CD8-positive, alpha-beta memory T cell (primary cell): ENCODE data around the gene PSMG3. TPM values are rescaled to one million over a fixed set of nuclear protein-coding genes. Genes with fewer than 3 reads are reported as not detected.

Source experiments
- CTCF ChIA-PET: fragments of 350-600 bp; sonication (Branson Sonifier 250); formaldehyde crosslinking; loops from one replicate; lab custom pipeline; 2021; ENCODE audit warnings: antibody characterized with exemption; lab: Charles Lee
- POLR2A ChIA-PET: fragments of 350-600 bp; sonication (Branson Sonifier 250); formaldehyde crosslinking; loops from one replicate; lab custom pipeline; 2021; ENCODE audit warnings: antibody characterized with exemption; lab: Charles Lee
- DNase-seq, 5 donors: peaks; one replicate each; pipeline versions ENCODE4 v3.0.0 to v3.0.0-alpha.2; 2020 to 2022; ENCODE audit warnings: mixed read lengths in 1 of 5
- H3K27ac ChIP-seq: one replicate; pipeline ENCODE4 v1.7.0; 2013; ENCODE audit warnings: low read depth, mild to moderate bottlenecking, low read length, moderate library complexity
- H3K27me3 ChIP-seq: 2 replicates; pipeline ENCODE4 v1.7.0; 2013; ENCODE audit warnings: low read length, mild to moderate bottlenecking; ENCODE audit not compliant: insufficient read depth, poor library complexity, severe bottlenecking
- H3K36me3 ChIP-seq: 2 replicates; pipeline ENCODE4 v1.7.0; 2013; ENCODE audit warnings: mild to moderate bottlenecking, low read length, moderate library complexity; ENCODE audit not compliant: insufficient read depth
- H3K4me1 ChIP-seq: 2 replicates; pipeline ENCODE4 v1.7.0; 2013; ENCODE audit warnings: mild to moderate bottlenecking, low read length, moderate library complexity; ENCODE audit not compliant: insufficient read depth
- H3K4me3 ChIP-seq: 2 replicates; pipeline ENCODE4 v1.7.0; 2013; ENCODE audit warnings: mild to moderate bottlenecking, low read length
- H3K9me3 ChIP-seq: 2 replicates; pipeline ENCODE4 v1.7.0; 2013; ENCODE audit warnings: mild to moderate bottlenecking, low read length
- H3K27ac Mint-ChIP-seq, 8 donors: one replicate each; pipeline ENCODE4 v1.8.0; 2020 to 2021; ENCODE audit warnings: mixed read lengths in 8 of 8, mild to moderate bottlenecking in 6 of 8, inconsistent platforms in 3 of 8, moderate library complexity in 3 of 8
- H3K27me3 Mint-ChIP-seq, 2 donors: one replicate each; pipeline ENCODE4 v1.8.0; 2020 to 2021; ENCODE audit warnings: mixed read lengths in 2 of 2, mild to moderate bottlenecking in 1 of 2, moderate library complexity in 1 of 2
- H3K36me3 Mint-ChIP-seq, 3 donors: one replicate each; pipeline ENCODE4 v1.8.0; 2020 to 2021; ENCODE audit warnings: mixed read lengths in 3 of 3, inconsistent platforms in 1 of 3, mild to moderate bottlenecking in 1 of 3
- H3K4me1 Mint-ChIP-seq, 3 donors: one replicate each; pipeline ENCODE4 v1.8.0; 2020 to 2021; ENCODE audit warnings: mixed read lengths in 3 of 3, inconsistent platforms in 1 of 3, mild to moderate bottlenecking in 1 of 3
- H3K4me3 Mint-ChIP-seq, 7 donors: one replicate each; pipeline ENCODE4 v1.8.0; 2020 to 2021; ENCODE audit warnings: mixed read lengths in 7 of 7, mild to moderate bottlenecking in 6 of 7, moderate library complexity in 4 of 7, inconsistent platforms in 2 of 7
- H3K9me3 Mint-ChIP-seq, 5 donors: one replicate each; pipeline ENCODE4 v1.8.0; 2020 to 2022; ENCODE audit warnings: mixed read lengths in 5 of 5, mild to moderate bottlenecking in 3 of 5, moderate library complexity in 2 of 5, inconsistent platforms in 1 of 5
- polyA plus RNA-seq: library from polyadenylated mRNA; unstranded; fragments of 300-500 nt; fragmentation: Illumina TruSeq; gene quantifications from one replicate; pipeline ENCODE4 v1.2.3, GENCODE V29; 2021
- total RNA-seq, 2 experiments: library from RNA; stranded (reverse); gene quantifications; one replicate each; pipeline ENCODE4 v1.2.3, GENCODE V29; 2021

Gene PSMG3
- total and polyA plus RNA-seq, 3 experiments from 2014 or later, result 51.3 to 80.7 (median 71.0) TPM

DNA sequence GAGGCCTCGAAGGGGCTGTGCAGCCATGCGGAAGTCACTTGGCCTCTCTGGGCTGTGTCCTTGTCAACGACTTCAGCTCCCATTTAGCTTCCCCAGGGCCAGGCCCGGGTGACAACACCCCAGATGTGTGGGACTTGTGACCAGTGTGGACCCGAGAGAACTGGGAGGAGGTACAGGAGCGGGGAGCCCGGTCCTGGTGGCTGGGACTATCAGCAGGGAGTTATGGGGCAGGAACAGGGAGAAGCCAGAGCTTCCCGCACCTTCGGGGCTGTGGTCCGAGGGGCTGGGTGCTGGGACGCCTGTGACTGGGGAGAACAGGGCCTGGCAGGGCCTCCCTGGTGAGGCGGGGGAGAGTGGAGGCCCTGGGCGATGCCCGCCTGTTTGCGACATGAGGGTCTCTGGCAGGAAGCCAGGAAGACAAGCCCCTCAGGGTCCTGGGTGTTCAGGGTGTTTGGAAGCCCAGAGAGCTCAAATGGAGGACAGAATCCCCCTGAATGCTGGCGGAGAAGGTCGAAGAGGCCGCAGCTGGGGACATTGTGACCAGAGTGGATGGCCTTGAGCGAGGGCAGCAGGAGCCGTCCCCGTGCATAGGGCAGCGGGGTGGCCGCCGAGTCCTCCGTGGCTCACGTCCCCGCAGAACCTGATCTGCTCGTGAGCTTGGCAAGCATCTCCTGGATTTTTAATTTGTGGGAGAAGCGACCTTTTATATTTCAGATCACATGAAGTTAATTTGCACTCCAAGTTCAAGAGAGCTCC lies 30.0 kb upstream of the PSMG3 start:
- H3K27ac ChIP-seq, result no peak overlapping the region
- no peak overlapping the region for H3K4me3 ChIP-seq
- H3K27me3 ChIP-seq, result no peaks in the 10 kb centered on the region
- ChIA-PET CTCF (no interaction called here), POLR2A (no interaction called here)
- peaks cover 18 to 36% of the 10 kb centered on the region in 2 donors for H3K27me3 Mint-ChIP-seq
- no peaks in the 10 kb centered on the region for H3K36me3 ChIP-seq
- H3K9me3 ChIP-seq, result no peaks in the 10 kb centered on the region
- H3K27ac Mint-ChIP-seq, result no peak overlapping the region
- H3K4me3 Mint-ChIP-seq, result no peak overlapping the region
- no peaks in the 10 kb centered on the region for H3K4me1 ChIP-seq
- no peaks in the 10 kb centered on the region for H3K36me3 Mint-ChIP-seq
- DNase-seq, result no peak
- no peaks in the 10 kb centered on the region for H3K9me3 Mint-ChIP-seq
- H3K4me1 Mint-ChIP-seq, result no peaks in the 10 kb centered on the region

DNA sequence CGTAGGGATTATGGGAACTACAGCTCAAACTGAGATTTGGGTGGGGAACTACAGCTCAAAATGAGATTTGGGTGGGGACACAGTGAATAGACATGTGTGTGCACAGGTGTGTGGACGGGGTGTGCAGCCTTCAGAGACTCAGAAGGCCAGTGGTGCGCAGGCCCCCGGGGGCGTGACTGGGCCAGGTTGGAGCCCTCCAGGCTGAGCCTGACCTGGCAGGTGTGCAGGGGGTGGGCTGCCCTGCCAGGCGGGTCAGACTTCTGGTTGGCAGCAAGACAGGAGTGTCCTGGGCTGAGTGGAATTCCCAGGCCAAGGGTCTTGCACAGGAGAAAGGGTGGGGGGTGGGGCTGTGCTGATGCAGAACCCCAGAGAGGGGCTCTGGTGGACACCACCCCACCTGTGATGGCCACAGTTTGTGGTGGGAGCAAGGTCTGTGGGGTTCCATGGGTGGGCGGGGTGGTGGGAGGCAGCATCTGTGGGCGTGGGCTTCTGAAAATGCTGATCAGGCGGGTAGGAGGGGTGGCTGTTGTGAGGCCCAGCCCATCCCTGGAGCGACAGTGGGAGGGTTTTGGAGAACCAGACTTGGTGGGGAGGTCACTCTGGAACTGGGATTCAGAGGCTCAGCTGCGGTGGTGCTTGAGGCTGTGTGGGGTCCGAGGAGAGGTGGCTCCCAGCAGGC lies 29.3 kb upstream of the PSMG3 start:
- H3K36me3 ChIP-seq, result no peaks in the 10 kb centered on the region
- H3K4me3 ChIP-seq, result no peak overlapping the region
- H3K27me3 Mint-ChIP-seq, result peaks cover 18 to 36% of the 10 kb centered on the region in 2 donors
- DNase-seq, result no peak
- no peaks in the 10 kb centered on the region for H3K9me3 ChIP-seq
- H3K27ac Mint-ChIP-seq, result no peak overlapping the region
- H3K27me3 ChIP-seq, result no peaks in the 10 kb centered on the region
- H3K27ac ChIP-seq, result no peak overlapping the region
- ChIA-PET POLR2A (no interaction called here), CTCF (no interaction called here)
- H3K4me3 Mint-ChIP-seq, result no peak overlapping the region
- H3K9me3 Mint-ChIP-seq, result no peaks in the 10 kb centered on the region
- no peaks in the 10 kb centered on the region for H3K4me1 Mint-ChIP-seq
- H3K36me3 Mint-ChIP-seq, result no peaks in the 10 kb centered on the region
- H3K4me1 ChIP-seq, result no peaks in the 10 kb centered on the region

DNA sequence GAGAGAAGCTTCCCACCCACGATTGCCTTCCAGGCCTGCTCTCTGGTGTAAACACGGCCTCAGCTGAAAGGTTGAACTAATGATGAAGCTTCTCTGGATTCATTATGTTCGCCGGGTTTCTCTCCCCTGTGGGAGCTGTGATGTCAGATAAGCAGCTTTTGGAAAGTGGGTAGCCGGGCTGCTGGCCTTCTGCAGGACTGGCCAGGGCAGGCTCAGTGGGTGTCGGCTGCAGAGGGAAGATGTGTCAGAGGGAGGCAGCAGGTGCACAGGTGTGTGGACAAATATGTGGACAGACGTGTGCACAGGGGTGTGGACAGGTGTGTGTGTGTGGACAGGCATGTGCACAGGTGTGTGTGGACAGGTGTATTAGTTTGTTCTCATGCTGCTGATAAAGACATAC lies 28.5 kb upstream of the PSMG3 start:
- no peak overlapping the region for H3K4me3 ChIP-seq
- no peak overlapping the region for H3K27ac ChIP-seq
- POLR2A ChIA-PET, result no interaction called here
- Mint-ChIP-seq H3K27ac (no peak overlapping the region), H3K9me3 (no peaks in the 10 kb centered on the region), H3K27me3 (peaks cover 19 to 36% of the 10 kb centered on the region in 2 donors), H3K4me1 (peaks cover 0 to under 1% (median 0%) of the 10 kb centered on the region in 3 donors), H3K36me3 (no peaks in the 10 kb centered on the region), H3K4me3 (no peak overlapping the region)
- no peaks in the 10 kb centered on the region for H3K9me3 ChIP-seq
- DNase-seq, result no peak
- no peaks in the 10 kb centered on the region for H3K4me1 ChIP-seq
- CTCF ChIA-PET, result no interaction called here
- H3K36me3 ChIP-seq, result no peaks in the 10 kb centered on the region
- peaks cover under 1% of the 10 kb centered on the region for H3K27me3 ChIP-seq

GRCh38 chr7:1597791-1598190 lies 28.0 kb upstream of the PSMG3 start:
- Mint-ChIP-seq H3K4me3 (no peak overlapping the region), H3K27ac (no peak overlapping the region), H3K4me1 (peaks cover 0 to 6% (median 5%) of the 10 kb centered on the region in 3 donors), H3K9me3 (no peaks in the 10 kb centered on the region), H3K27me3 (peaks cover 23 to 37% of the 10 kb centered on the region in 2 donors), H3K36me3 (no peaks in the 10 kb centered on the region)
- Histone ChIP-seq H3K4me1 (no peaks in the 10 kb centered on the region), H3K9me3 (no peaks in the 10 kb centered on the region), H3K36me3 (no peaks in the 10 kb centered on the region), H3K27me3 (peaks cover 6% of the 10 kb centered on the region), H3K27ac (no peak overlapping the region), H3K4me3 (no peak overlapping the region)
- no peak for DNase-seq
- POLR2A ChIA-PET, result no interaction called here
- CTCF ChIA-PET, result no interaction called here

DNA sequence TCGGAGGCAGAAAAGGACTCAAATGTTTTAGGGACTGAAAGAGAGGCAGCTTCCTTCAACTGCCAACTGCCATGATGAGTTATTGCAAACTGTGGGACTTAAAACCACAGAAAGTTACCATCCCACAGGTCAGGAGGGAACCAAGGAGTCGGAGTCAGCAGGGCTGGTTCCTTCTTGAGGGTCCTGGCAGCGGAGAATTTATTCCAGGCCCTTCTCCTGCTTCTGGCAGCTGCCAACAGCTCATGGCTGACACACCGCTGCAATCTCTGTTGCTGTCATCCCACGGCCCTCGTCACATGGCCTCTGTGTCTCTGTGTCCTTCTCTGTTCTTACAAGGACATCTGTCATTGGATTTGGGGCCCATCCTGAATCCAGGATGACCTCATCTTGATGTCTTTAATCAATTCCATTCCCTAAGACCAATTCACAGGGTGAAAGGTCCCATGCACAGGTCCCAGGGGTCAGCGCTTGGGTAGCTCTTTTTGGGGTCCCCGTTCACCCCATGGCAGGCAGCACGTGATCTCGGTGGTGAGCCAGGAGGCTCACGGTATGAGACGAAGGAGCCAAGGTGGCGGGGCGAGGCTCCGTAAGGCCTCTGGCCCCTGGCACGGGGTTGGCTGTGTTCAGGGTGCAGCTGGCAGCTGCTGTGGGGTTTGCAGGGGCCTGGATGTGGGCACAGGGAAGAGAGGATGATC lies 27.4 kb upstream of the PSMG3 start:
- no peaks in the 10 kb centered on the region for H3K9me3 ChIP-seq
- peaks cover 2% of the 10 kb centered on the region for H3K4me1 ChIP-seq
- no peak for DNase-seq
- CTCF ChIA-PET, result no interaction called here
- H3K27me3 Mint-ChIP-seq, result peaks cover 28 to 43% of the 10 kb centered on the region in 2 donors
- no peak overlapping the region for H3K4me3 ChIP-seq
- no peak overlapping the region for H3K27ac Mint-ChIP-seq
- H3K4me1 Mint-ChIP-seq, result peaks cover 5 to 11% (median 11%) of the 10 kb centered on the region in 3 donors
- peaks cover 8% of the 10 kb centered on the region for H3K27me3 ChIP-seq
- no peaks in the 10 kb centered on the region for H3K9me3 Mint-ChIP-seq
- POLR2A ChIA-PET, result no interaction called here
- H3K36me3 Mint-ChIP-seq, result peaks cover 0 to 2% (median 0%) of the 10 kb centered on the region in 3 donors
- no peak overlapping the region for H3K4me3 Mint-ChIP-seq
- H3K27ac ChIP-seq, result no peak overlapping the region
- H3K36me3 ChIP-seq, result no peaks in the 10 kb centered on the region

- H3K36me3 ChIP-seq, result no peaks in the 10 kb centered on the region
- Mint-ChIP-seq H3K27ac (no peak overlapping the region), H3K4me1 (peaks cover 12 to 19% (median 19%) of the 10 kb centered on the region in 3 donors), H3K4me3 (no peak overlapping the region), H3K27me3 (peaks cover 34 to 51% of the 10 kb centered on the region in 2 donors), H3K36me3 (peaks cover 0 to 2% (median 0%) of the 10 kb centered on the region in 3 donors), H3K9me3 (peaks cover 0 to 3% (median 0%) of the 10 kb centered on the region in 5 donors)
- H3K27me3 ChIP-seq, result peaks cover 8% of the 10 kb centered on the region
- POLR2A ChIA-PET, result no interaction called here
- no peak for DNase-seq
- no peak overlapping the region for H3K4me3 ChIP-seq
- H3K4me1 ChIP-seq, result peaks cover 10% of the 10 kb centered on the region
- no peak overlapping the region for H3K27ac ChIP-seq
- CTCF ChIA-PET, result no interaction called here
- no peaks in the 10 kb centered on the region for H3K9me3 ChIP-seq
Measured at GRCh38 chr7:1596181-1597043, 26.6 kb upstream of the PSMG3 start.

DNA sequence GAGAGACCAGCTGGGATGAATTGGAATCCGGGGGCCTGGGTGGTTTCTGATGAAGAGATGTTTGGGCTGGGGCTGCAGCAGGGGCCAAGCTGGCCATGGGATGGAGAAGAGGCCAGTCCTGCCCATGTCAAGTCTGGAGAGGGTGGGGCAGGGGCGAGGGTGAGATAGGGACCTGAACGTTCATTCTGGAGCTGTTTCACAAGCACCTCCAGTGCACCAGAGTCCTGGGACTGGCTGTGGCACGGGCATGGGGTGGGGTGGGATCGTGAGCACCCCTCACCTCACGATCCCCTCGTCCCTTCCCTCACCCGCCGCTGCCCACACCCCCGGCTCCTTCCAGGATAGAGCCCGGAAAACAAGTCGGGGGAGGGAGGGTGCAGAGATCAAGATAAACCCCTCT lies 25.8 kb upstream of the PSMG3 start:
- peaks cover 0 to 2% (median 0%) of the 10 kb centered on the region in 3 donors for H3K36me3 Mint-ChIP-seq
- peaks cover 0 to 3% (median 0%) of the 10 kb centered on the region in 5 donors for H3K9me3 Mint-ChIP-seq

More for the DNA sequence above, 25.8 kb upstream of the PSMG3 start:
- POLR2A ChIA-PET, result no interaction called here
- Mint-ChIP-seq H3K27ac (no peak overlapping the region), H3K4me3 (no peak overlapping the region), H3K4me1 (peaks cover 14 to 24% (median 22%) of the 10 kb centered on the region in 3 donors), H3K27me3 (peaks cover 38 to 55% of the 10 kb centered on the region in 2 donors)
- peaks cover 8% of the 10 kb centered on the region for H3K27me3 ChIP-seq
- H3K36me3 ChIP-seq, result no peaks in the 10 kb centered on the region
- no peak for DNase-seq
- no peak overlapping the region for H3K4me3 ChIP-seq
- peaks cover 11% of the 10 kb centered on the region for H3K4me1 ChIP-seq
- no peaks in the 10 kb centered on the region for H3K9me3 ChIP-seq
- CTCF ChIA-PET, result no interaction called here
- no peak overlapping the region for H3K27ac ChIP-seq
